SK-N-SH (cell line): ENCODE results near the gene SLC2A9.

Source experiments
- CTCF ChIP-seq: fragments of 200-600 bp; sonication (generic); IDR thresholded peaks from 2 replicates; pipeline ENCODE4 v1.6.1; 2017; ENCODE audit warnings: antibody characterized with exemption, mild to moderate bottlenecking, moderate library complexity
- EP300 ChIP-seq, 2 experiments: IDR thresholded peaks; 2 replicates each; pipeline versions ENCODE4 v1.4.0 to v1.6.1; 2012; ENCODE audit warnings: borderline replicate concordance in 1 of 2, low read depth in 1 of 2, low read length in 1 of 2
- NRF1 ChIP-seq: IDR thresholded peaks from 2 replicates; pipeline ENCODE4 v1.6.1; 2012; ENCODE audit warnings: low read depth, mild to moderate bottlenecking, low read length
- RAD21 ChIP-seq: IDR thresholded peaks from 2 replicates; pipeline ENCODE4 v1.6.1; 2012; ENCODE audit warnings: mild to moderate bottlenecking, low read length
- RFX5 ChIP-seq: IDR thresholded peaks from 2 replicates; pipeline ENCODE4 v1.6.1; 2012; ENCODE audit warnings: mild to moderate bottlenecking, improper control_type of control experiment, low read length
- SMC3 ChIP-seq: IDR thresholded peaks from 2 replicates; pipeline ENCODE4 v1.6.1; 2012; ENCODE audit warnings: low read depth, low read length, improper control_type of control experiment
- TAF1 ChIP-seq: IDR thresholded peaks from 2 replicates; pipeline ENCODE4 v1.6.1; 2012; ENCODE audit warnings: low read depth, mild to moderate bottlenecking, low read length, moderate library complexity, borderline replicate concordance
- YY1 ChIP-seq: IDR thresholded peaks from 2 replicates; pipeline ENCODE4 v1.4.0; 2012; ENCODE audit warnings: low read depth, mild to moderate bottlenecking
- TF ChIP-seq, protein P1 (sequence below): IDR thresholded peaks from 2 replicates; pipeline ENCODE4 v1.4.0; 2012; ENCODE audit warnings: low read depth, borderline replicate concordance

GRCh38 chr4:10054571-10055041 is 33.3 kb upstream of the SLC2A9 start:
- no peak for TF ChIP-seq RAD21
- TF ChIP-seq CTCF, result no peak
- TF ChIP-seq, protein P1, sequence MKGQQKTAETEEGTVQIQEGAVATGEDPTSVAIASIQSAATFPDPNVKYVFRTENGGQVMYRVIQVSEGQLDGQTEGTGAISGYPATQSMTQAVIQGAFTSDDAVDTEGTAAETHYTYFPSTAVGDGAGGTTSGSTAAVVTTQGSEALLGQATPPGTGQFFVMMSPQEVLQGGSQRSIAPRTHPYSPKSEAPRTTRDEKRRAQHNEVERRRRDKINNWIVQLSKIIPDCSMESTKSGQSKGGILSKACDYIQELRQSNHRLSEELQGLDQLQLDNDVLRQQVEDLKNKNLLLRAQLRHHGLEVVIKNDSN, result no peak
- no peak for TF ChIP-seq TAF1
- no peak for TF ChIP-seq EP300 (IDR thresholded peaks at IDR 0.05; ENCODE audit: borderline replicate concordance in 1 of 2, low read depth in 1 of 2, low read length in 1 of 2)
- no peak for TF ChIP-seq NRF1
- no peak for TF ChIP-seq RFX5
- TF ChIP-seq YY1, result no peak
- no peak for TF ChIP-seq SMC3
